HG02885 (cell line): ENCODE measurements around the gene MBP.
A peak's percentile ranks its signal among the peaks of the same experiment; 100 is the strongest.

ENCODE experiments used
- ATAC-seq: cut with Tn5 transposase; IDR thresholded peaks from one replicate; pipeline ENCODE4 v1.9.1; 2021; ENCODE audit warnings: mild to moderate bottlenecking; ENCODE audit not compliant: unreplicated experiment, poor library complexity

The MBP gene

DNA sequence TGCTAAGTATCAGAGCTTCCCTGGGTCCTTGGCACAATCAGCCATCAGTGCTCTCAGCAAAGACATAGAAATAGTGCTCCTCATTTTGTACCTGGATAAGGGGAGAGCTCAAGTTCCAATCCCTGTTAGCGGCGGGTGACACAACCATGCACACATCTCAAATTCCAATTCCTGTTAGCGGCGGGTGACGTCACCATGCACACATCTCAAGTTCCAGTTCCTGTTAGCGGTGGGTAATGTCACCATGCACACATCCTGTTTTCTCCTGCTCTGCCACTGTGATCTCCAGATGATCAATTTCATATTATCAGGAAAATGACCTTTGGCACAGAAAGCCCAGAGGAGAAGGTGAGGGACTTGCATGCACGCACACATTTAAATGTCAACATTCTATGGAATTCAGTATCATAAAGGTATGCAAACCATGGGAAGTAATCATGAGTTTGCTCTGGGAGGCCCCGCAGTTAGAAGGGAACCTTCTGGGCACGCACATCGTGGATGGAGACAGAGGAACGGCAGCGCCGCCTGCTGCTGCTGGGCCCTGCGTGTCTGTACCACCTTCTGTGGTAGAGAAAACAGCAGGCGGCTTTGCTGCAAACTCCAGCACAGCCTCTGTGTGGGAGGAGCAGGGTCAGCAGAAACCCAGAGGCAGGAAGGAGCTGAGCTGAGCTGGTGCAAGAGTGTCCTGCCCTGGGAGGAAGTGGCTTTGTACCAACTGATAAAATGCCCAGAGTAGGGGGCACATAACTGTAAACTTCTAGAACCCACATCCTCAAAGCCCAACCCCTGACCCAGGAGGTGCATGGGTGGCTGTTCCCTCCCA, 77.8 kb downstream of the MBP start:
- peak; percentile 88 for ATAC-seq

DNA sequence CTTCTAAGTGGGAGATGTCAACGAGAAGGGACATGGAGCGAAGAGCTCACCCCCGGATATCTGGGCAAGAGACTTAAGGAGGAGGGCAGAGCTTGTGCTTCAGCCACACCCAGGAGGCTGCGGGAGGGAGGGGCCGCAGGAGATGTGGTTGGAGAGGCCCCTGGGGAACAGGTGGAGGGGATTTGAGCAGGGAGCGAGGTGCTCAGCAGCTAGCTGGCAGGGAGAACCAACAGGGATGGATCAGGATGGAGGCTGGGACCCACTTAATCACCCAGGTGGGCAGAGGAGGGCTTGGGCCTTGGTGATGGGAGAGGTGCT, 78.3 kb downstream of the MBP start:
- ATAC-seq: no peak

DNA sequence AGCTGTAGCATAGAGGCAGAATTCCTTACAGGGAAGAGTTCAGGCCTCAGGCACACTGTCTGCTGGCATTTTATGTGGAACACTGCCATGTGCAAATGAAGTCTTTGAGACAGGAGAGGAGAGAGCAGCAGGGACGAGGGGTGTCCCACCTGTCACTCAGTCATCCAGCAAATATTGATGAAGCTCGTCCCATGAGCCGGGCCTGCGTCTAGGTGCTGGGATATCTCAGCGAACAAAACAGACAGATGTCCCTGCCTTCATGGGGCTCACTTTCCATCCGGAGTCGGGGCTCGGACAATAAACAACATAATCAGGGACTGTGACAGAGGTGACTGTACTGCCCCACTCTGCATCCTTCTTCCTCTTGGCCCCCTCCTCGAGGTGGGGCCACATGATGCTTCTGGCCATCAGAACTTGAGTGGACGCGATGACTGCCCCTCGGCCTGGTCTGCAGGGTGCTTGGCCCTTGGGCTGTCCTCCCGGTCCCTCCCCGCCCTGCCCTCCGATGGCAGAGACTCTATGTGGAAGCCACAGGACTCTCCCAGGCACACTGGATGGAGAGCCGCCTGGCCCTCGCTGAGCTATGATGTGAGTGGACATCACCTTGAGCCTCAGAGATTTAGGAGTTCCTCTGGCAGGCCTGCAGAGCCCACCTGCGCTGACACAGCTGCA, 78.8 kb downstream of the MBP start:
- ATAC-seq: no peak

DNA sequence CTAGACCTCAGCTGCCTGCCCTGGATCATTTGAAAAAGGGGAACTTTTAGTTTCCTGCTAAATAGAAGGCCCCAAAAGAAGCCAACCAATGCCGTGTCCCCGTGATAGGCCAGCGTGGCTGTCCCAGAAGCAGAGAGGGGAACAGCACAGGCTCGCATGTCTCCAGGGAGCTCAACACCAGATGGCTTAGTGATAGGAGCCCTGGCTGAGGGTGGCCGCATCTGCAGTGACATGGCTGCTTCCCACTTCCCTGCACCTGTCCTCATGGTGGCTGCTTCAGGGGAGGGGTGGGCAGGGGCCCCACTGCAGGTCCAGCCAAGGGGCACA, 79.6 kb downstream of the MBP start:
- no peak for ATAC-seq

DNA sequence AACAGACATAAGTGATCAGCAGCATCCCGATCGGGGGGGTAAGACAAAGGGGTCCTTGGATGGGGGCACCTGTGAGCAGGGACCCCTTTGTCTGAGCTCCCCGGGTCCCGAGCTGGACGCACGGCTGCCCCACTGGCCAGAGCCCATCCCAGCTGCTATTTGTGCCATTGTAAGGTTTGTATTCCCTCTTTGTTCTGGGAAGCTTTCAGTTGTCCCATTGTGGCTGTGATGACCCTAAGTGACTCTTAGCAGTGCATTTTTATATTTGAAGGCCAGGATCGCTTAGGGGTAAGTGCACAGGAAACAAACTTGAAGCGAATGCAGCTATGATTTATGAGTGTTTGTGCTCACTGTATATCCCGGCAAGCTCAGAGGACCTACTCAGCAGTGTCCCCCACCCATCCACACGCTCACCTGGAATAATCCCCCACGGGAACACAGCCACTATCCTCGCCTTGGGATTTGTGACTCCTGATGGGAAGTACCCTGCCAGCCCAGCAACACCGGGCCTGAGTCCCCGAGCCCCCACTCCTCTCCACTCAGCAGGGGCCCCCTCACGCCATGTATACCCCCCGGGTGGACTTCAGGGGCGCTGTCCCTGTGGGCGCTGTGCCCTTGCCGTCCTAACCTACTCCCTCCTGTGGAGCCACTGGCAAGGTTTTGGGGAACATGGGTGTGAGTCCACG, 80.1 kb downstream of the MBP start:
- no peak for ATAC-seq

DNA sequence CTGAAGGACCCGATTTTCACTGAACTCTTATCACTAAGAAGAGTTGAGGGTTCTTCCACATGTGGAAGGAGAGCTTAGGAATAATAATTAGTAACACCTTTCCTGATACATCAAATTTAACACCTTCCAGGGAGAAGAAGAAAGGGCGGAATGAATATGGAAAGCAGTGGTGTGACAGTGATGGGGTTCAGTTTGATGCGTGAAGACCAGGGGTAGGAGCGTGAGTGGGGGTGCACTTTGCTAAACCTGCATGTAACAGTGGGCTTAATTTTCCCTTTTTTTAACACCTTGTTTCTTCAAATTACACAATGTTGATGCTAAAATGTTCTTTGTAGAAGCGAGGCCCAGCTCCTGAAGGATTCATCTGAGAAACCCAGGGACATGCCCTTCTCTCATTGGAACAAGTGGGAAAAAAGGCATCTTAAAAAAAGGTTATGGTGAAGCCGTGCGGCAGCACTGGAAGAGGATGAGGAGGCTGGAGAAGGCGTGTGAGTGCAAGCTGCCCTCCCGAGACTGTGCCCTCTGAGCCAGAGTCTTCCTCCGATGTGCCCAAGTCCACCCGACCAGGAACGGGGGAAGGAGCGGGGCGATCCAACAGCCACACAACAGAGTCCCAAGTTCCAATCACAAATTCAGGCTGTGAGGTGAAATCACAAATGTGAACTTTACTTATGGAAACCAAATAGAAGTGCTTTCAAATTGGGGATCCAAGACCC, 80.8 kb downstream of the MBP start:
- ATAC-seq: no peak

DNA sequence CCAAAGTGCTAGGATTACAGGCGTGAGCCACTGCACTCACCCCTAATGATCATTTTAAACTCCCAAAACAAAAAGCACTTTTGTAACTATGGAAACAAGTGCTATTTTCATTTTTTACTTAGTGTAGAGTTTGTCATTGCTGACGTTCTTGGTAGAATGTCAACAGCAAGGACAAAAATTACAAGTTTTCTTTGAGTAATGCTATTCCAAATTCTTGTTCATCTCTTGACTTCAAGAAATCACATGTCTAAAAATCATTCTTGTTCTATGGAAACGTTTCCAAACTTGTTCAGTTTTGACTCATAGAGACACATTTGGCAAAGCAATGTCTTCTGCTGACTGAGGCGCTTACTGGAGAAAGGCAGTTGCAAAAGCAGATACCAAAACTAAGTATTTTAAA, 82.6 kb downstream of the MBP start:
- ATAC-seq: no peak

DNA sequence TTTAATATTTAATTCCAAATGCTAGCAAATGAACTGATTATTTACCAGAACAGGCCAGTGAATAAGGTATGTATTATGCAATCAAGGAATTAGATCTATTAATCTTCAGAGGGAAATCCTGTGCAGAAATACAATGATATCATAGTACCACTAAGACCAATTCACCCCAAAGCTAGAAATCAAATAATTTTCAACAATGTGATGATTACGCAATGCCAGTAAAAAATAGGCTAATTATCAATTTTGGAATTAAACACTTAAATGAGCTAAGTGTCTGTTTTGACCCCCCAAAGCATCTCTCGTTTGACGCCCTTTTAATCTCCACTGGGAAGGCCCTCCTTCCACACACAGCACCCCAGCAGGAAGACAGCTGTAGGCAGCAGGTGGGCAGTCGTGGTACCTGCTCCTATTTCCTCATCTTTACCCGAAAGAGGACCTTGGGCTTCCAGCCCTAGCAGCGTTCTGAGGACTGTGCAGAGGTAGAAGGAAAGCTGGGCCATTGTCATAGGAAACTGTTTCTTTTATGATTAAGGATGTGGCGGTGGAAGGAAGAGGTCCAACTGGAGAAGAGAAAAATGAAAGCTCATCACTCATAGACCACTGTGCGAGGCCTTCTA, 84.7 kb downstream of the MBP start:
- ATAC-seq: no peak

DNA sequence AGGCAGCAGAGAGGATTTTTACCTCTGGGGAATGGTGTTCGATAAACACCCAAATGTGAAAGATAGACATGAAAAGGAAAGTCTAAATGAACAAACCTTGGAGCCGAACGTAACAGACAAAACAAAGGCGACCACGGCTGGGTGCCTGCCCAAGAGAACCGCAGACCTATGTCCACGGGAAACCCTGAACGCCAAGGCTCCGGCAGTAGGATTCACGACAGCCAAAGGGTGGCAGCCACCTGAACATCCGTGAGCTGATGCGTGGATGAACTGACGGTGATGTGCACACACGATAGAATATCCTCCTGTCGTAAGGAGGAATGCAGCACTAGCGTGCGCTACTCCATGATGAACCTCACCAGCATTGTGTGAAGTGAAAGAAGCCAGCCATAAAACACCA, 85.6 kb downstream of the MBP start:
- no peak for ATAC-seq

DNA sequence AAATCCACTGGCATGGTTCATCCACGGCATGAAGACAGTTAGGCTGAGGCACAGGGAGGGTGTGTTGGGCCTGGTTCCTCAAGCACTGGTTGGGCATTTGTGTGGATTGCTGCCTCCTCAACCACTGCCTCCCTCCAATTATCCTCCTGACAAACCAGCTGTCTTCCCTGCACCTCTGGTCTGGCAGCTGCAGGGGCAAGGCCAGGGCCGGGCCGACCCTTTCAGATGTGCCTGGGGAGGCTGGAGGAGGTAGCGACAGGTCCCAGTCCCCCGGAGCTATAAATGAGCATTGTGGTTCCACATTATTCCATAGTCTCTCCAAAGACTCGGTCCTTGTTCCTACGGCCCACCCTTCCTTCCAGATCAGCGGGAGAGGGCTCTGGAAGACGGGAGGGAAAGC, 86.2 kb downstream of the MBP start:
- no peak for ATAC-seq

DNA sequence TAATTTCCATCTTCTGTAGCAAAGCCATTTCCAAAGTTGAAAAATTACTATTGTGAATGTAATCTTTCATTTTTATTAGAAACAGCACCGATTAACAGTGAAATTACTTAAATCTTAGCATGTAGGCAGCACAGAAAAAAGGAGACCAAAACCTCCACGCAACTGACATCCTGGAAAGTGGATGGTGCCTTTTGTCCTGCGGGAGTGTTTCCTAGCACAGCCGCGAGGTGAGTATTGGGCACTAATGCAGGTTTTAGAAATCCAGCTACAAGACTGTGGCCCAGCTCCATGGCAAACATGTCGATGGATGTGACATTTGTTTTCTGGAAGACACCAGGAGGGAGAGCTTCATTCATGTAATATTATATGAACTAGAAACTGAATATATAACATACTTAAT, 86.9 kb downstream of the MBP start:
- no peak for ATAC-seq

DNA sequence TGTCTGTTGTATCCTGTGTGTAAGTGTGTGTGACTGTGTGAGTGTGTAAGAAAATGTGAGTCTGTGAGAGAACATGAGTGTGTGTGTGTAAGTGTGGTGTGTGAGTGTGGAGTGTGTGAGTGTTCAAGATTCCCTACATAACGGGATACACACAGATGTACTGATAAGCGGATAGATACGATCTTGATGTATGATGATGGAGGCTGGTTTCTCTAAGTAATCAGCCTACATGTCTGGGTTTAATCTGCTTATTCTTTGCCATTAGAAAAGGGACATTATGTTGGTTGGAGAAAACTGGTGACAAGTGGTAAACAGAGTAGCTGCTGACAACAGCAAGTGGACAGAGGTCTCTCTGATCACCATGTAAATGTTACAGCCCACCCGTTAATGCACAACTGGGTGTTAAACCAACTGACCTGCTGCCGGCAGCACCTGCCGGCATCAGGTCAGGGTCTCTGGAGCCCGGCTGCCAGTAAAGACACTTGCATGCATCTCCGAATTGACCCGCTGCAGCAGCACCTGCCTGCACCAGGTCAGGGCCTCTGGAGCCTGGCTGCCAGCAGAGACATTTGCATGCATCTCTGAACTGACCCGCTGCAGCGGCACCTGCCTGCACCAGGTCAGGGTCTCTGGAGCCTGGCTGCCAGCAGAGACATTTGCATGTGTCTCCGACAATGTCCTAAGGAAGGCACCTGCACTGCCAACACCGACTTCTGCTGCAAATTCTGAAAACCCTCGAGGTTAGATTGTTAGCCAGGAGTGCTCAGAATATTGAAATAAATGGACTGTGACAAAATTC, 87.5 kb downstream of the MBP start:
- no peak for ATAC-seq

DNA sequence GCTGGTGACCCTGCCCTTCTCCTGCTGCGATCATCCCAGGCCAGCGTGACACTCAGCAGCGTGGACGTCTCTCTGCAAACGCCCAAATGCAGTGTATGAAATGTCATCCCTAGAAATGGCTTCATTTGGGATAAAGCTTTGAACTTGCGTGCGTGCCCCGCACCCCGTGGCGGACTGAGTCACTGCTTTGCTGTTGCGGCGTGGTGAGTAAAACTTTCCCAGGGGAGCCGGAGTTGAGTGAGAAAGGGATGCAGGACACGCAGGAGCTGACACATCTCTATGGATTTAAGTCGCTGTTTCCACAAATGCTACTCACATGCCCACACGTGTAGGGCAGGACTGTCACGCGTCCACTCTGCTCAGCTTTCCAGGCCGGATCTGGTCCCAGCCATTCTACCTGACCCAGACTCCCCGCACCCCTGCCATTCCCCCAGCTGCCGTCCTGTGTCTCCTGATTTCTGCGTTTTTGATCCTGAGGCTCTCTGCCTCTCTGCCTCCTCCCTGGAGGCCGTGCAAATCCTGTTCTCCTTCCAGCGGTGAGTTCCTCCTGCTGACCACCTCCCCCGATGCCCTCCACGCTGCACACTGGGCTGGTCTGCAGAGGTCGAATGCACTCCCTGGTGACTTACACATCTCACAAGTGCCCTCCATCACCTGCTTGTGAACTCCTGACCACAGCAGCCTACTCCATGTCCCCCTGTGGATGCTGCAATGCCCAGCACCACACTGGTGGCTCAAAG, 88.9 kb downstream of the MBP start:
- no peak for ATAC-seq

DNA sequence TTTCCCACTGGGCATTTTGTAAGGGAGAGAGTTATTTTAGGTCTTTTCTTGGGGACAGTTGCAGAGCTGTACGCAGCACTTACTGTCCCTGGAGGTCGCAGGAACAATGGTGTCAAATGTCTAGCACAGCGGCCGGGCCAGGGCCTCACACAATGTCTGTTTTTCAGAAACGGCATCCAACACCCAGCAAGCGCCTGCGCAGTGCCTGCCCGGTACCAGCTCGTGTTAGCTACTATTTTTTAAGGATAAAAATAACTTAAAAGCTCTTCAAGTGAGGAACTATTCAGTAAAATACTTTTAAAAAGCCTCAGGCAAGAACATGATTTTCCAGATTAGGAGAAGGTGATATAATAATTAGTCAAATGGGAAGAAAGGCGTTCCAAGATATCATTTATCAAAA, 90.0 kb downstream of the MBP start:
- ATAC-seq: no peak

DNA sequence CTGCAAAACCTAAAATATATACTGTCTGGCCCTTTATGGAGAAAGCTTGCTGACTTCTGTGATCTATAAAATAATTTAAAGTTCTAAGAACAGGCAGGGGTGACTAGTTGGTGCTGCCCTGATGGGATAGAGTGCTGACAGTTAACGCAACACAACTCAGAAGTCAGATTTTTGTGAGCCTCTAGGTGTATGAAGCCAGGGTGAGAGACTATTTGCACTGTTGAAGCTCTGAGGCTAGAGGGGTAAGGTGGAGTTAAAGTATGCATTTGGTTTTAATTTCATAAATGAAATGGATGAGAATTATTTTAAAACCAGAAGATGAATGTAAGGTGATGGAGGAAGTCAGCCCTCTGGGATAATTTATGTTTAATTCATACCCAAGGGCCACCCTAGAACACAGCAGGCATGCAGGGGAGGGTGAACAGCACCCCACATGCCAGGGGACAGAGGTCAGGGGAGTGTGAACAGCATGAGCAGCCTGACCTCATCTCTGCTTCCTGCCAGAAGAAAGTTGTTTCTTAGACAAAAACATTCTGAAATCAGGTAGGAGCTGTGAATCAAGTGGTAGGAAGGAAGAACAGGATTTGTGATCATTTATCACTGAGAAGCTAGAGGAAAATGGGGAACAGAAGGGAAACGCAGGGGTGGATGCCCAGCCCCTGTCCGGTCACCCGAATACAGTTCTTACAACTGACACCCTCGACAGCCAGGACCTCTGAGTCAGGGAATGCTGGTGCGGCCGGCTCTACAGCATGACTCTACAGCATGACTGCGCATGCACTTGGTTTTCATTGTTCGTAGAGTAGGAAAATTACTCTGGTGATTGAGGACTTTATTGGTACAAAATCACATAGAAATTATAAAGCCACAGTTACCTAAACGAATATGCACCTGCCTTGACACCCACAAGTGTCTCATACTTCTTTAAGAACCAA, 93.1 kb downstream of the MBP start:
- no peak for ATAC-seq

DNA sequence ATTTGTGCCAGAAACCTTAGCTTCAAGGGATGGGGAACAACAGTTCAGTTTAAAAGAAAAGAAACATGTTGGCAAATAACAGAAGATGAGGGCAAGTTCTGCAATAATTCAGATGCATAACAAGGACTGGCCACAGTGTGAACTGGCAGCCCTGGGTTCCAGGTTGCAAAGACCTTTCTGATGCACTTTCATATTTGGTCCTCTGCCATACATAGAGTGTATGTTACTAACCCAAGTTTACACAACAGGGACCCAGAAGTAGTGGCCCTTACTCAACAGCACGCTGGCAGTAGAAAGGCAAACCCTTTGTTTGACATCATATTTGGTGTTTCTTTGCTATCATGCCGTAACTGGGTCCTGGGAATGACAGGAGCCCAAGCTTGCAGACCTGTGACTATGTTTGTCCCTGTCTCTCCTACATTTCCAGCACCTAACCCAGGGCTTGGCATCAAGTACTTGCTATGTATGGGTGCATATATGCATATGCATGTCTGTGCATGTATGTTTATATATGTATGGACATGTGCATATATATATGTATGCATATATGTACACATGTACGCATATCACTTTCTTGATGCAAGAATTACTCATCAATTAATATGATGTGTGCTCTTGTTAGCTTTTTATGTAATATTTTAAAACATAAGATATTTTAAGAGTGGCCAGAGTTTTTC, 94.3 kb downstream of the MBP start:
- no peak for ATAC-seq

DNA sequence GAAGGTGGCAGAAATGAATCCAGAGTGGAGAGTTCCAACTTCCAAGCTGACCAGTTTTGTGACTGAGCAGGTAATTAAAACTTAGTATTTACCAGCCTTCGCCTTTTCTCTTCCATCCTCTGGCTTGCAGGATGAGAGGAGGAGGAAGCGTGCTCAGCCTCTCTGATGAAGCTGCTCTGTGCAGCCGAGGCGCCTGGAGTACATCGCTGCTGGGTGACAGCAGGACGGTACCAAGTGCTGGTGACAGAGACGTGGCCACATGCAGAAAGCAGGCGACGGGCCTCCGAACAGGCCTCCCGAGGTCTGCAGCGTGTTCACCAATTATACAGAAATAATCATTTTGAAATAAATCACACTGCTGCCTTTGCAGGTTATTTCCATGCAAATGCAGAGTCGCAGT, 95.0 kb downstream of the MBP start:
- no peak for ATAC-seq
